ENCODE data around the gene CASQ1. TPM values are rescaled to one million over a fixed set of nuclear protein-coding genes. Genes with fewer than 3 reads are reported as not detected.

The CASQ1 gene
- total and polyA plus RNA-seq, 2 donors (not counting 1 experiment from before 2014, with no cell fraction given) = not detected

GRCh38 chr1:160232911-160233310, 42.5 kb downstream of the CASQ1 start:
- POLR2A ChIA-PET = no interaction called here
- DNase-seq (no peak), ATAC-seq (ENCODE audit: low read depth) (no peak)
- no peak overlapping the region for H3K4me2 ChIP-seq (replicated peaks; ENCODE audit: low read depth, low read length, poor library complexity, severe bottlenecking)
- peaks cover 8 to 10% of the 10 kb centered on the region in 2 donors for H3K4me1 ChIP-seq (ENCODE audit: control insufficient read depth in 2 of 2, insufficient read depth in 2 of 2, low read length in 2 of 2)
- no peaks in the 10 kb centered on the region for H3K9me3 Mint-ChIP-seq (ENCODE audit: insufficient read depth)
- intact Hi-C loops (cut with micrococcal nuclease) = no loop called here
- H3K9ac ChIP-seq (ENCODE audit: low read length) = no peak overlapping the region
- no peak for TF ChIP-seq EZH2 (IDR thresholded peaks at IDR 0.05; ENCODE audit: borderline replicate concordance, insufficient read depth, low read depth, low read length, poor library complexity, severe bottlenecking)
- no peak for TF ChIP-seq CTCF (IDR thresholded peaks at IDR 0.05)
- no peak overlapping the region for H3K27ac ChIP-seq (ENCODE audit: low read length in 2 of 2)
- H3K79me2 ChIP-seq (ENCODE audit: control insufficient read depth, insufficient read depth, low read length) = no peaks in the 10 kb centered on the region
- no peaks in the 10 kb centered on the region for H3K27me3 Mint-ChIP-seq
- H3K27me3 ChIP-seq (replicated peaks in 1 of 4; ENCODE audit: control extremely low read depth in 1 of 4, control insufficient read depth in 3 of 4, insufficient read depth in 4 of 4, low read length in 3 of 4) = no peaks in the 10 kb centered on the region
- no peak overlapping the region for H2AFZ ChIP-seq (ENCODE audit: insufficient read depth, low read depth, low read length, poor library complexity, severe bottlenecking)
- H4K20me1 ChIP-seq (ENCODE audit: control insufficient read depth, insufficient read depth, low read length, poor library complexity, severe bottlenecking) = no peaks in the 10 kb centered on the region
- no peak overlapping the region for H3K4me3 Mint-ChIP-seq
- H3K4me3 ChIP-seq (ENCODE audit: control extremely low read depth in 1 of 5, extremely low read depth in 1 of 5, insufficient read depth in 1 of 5, low read depth in 2 of 5, low read length in 4 of 5) = no peak overlapping the region
- CTCF ChIA-PET = interaction anchor here (0.7 to 3.6 kb wide), 6 partner anchors 13 to 139 kb away, joined by 3 to 10 read pairs (median 6); partner anchors contain the start of gene CASQ1
- H3K4me1 Mint-ChIP-seq = peaks cover 11% of the 10 kb centered on the region
- H3K9me3 ChIP-seq (ENCODE audit: control extremely low read depth in 1 of 3, control insufficient read depth in 2 of 3, insufficient read depth in 1 of 3, low read length in 2 of 3) = no peaks in the 10 kb centered on the region
- no peak overlapping the region for H3K27ac Mint-ChIP-seq
- H3K36me3 ChIP-seq (replicated peaks in 1 of 2; ENCODE audit: control extremely low read depth in 1 of 2, control insufficient read depth in 1 of 2, extremely low read depth in 1 of 2, insufficient read depth in 2 of 2, low read length in 1 of 2) = peaks cover 11 to 69% of the 10 kb centered on the region in 2 experiments

GRCh38 chr1:160236806-160237205, 46.4 kb downstream of the CASQ1 start:
- H3K4me2 ChIP-seq (replicated peaks; ENCODE audit: low read depth, low read length, poor library complexity, severe bottlenecking) = peak overlapping the region; percentile 6
- H3K36me3 ChIP-seq (replicated peaks in 1 of 2; ENCODE audit: control extremely low read depth in 1 of 2, control insufficient read depth in 1 of 2, extremely low read depth in 1 of 2, insufficient read depth in 2 of 2, low read length in 1 of 2) = peaks cover 28 to 68% of the 10 kb centered on the region in 2 experiments
- DNase-seq (peak; percentile 45), ATAC-seq (ENCODE audit: low read depth) (peak; percentile 61)
- H3K27me3 ChIP-seq (replicated peaks in 1 of 4; ENCODE audit: control extremely low read depth in 1 of 4, control insufficient read depth in 3 of 4, insufficient read depth in 4 of 4, low read length in 3 of 4) = no peaks in the 10 kb centered on the region
- WGBS (ENCODE audit: insufficient coverage) = no CpG with 5 or more reads among the region's 5 CpGs
- POLR2A ChIA-PET = no interaction called here
- Mint-ChIP-seq H3K27ac (peak overlapping the region; percentile 69), H3K9me3 (ENCODE audit: insufficient read depth) (no peaks in the 10 kb centered on the region), H3K27me3 (no peaks in the 10 kb centered on the region), H3K4me3 (no peak overlapping the region), H3K4me1 (peaks cover 11% of the 10 kb centered on the region)
- no peak overlapping the region for H2AFZ ChIP-seq (ENCODE audit: insufficient read depth, low read depth, low read length, poor library complexity, severe bottlenecking)
- H3K9me3 ChIP-seq (ENCODE audit: control extremely low read depth in 1 of 3, control insufficient read depth in 2 of 3, insufficient read depth in 1 of 3, low read length in 2 of 3) = no peaks in the 10 kb centered on the region
- peaks cover 6% of the 10 kb centered on the region for H3K79me2 ChIP-seq (ENCODE audit: control insufficient read depth, insufficient read depth, low read length)
- intact Hi-C loops (cut with micrococcal nuclease) = no loop called here
- no peak overlapping the region for H3K4me3 ChIP-seq (ENCODE audit: control extremely low read depth in 1 of 5, extremely low read depth in 1 of 5, insufficient read depth in 1 of 5, low read depth in 2 of 5, low read length in 4 of 5)
- H3K9ac ChIP-seq (ENCODE audit: low read length) = no peak overlapping the region
- CTCF ChIA-PET = interaction anchor here (2.0 to 3.6 kb wide), 3 partner anchors 10 to 54 kb away, joined by 9 to 12 read pairs (median 9); no protein-coding TSS in a partner anchor
- peak overlapping the region in 1 of 2 donors; percentile 63 for H3K27ac ChIP-seq (ENCODE audit: low read length in 2 of 2)
- no peaks in the 10 kb centered on the region for H4K20me1 ChIP-seq (ENCODE audit: control insufficient read depth, insufficient read depth, low read length, poor library complexity, severe bottlenecking)
- H3K4me1 ChIP-seq (ENCODE audit: control insufficient read depth in 2 of 2, insufficient read depth in 2 of 2, low read length in 2 of 2) = peaks cover 8 to 10% of the 10 kb centered on the region in 2 donors
- TF ChIP-seq CTCF (IDR thresholded peaks at IDR 0.05) (no peak), EZH2 (IDR thresholded peaks at IDR 0.05; ENCODE audit: borderline replicate concordance, insufficient read depth, low read depth, low read length, poor library complexity, severe bottlenecking) (no peak)

All from B cell (primary cell).